DMS79 (cell line): ENCODE data around the gene ZNF516.

ENCODE experiments used
- DNase-seq: peaks from one replicate; lab custom pipeline; 2025; lab: John Stamatoyannopoulos, UW

Gene ZNF516

GRCh38 chr18:76339246-76339620 is 155.8 kb downstream of the ZNF516 start:
- no peak for DNase-seq

- no peak for DNase-seq
Observed at GRCh38 chr18:76338619-76339245, 156.3 kb downstream of the ZNF516 start.

GRCh38 chr18:76338088-76338487 is 157.0 kb downstream of the ZNF516 start:
- no peak for DNase-seq

- no peak for DNase-seq
Observed at GRCh38 chr18:76335859-76336640, 159.0 kb downstream of the ZNF516 start.

- DNase-seq = no peak
Observed at GRCh38 chr18:76328140-76328539, 166.9 kb downstream of the ZNF516 start.

GRCh38 chr18:76323891-76324290 is 171.2 kb downstream of the ZNF516 start:
- no peak for DNase-seq

GRCh38 chr18:76322686-76323085 is 172.4 kb downstream of the ZNF516 start:
- DNase-seq = no peak

- DNase-seq = no peak
Observed at GRCh38 chr18:76319366-76319765, 175.7 kb downstream of the ZNF516 start.

- no peak for DNase-seq
Observed at GRCh38 chr18:76318607-76319006, 176.4 kb downstream of the ZNF516 start.

- no peak for DNase-seq
Observed at GRCh38 chr18:76317136-76317535, 177.9 kb downstream of the ZNF516 start.

GRCh38 chr18:76315722-76316230 is 179.3 kb downstream of the ZNF516 start:
- DNase-seq = no peak

- no peak for DNase-seq
Observed at GRCh38 chr18:76314496-76314895, 180.5 kb downstream of the ZNF516 start.

- DNase-seq = no peak
Observed at GRCh38 chr18:76314015-76314414, 181.0 kb downstream of the ZNF516 start.
